ENCODE data around the gene HEMK1. TPM values are rescaled to one million over a fixed set of nuclear protein-coding genes. Genes with fewer than 3 reads are reported as not detected.

HEMK1 gene
- total RNA-seq, 2 donors from 2014 or later = 8.5 to 17.1 TPM

GRCh38 chr3:50574444-50574831 is 5.1 kb downstream of the HEMK1 start:
- H3K27ac ChIP-seq = no peak overlapping the region
- intact Hi-C loops (cut with DNase I) = no loop called here
- no peak overlapping the region for H3K4me3 ChIP-seq
- no peaks in the 10 kb centered on the region for H3K4me1 ChIP-seq (replicated peaks)
- H3K27me3 ChIP-seq (replicated peaks; ENCODE audit: insufficient read depth) = no peaks in the 10 kb centered on the region
- no peaks in the 10 kb centered on the region for H3K9me3 ChIP-seq
- no peak for DNase-seq (ENCODE audit: low spot score)
- TF ChIP-seq POLR2A (IDR thresholded peaks at IDR 0.05) (no peak), POLR2AphosphoS5 (IDR thresholded peaks at IDR 0.05) (no peak), CTCF (IDR thresholded peaks at IDR 0.05) (no peak)
- H3K36me3 ChIP-seq = no peaks in the 10 kb centered on the region
- 88% methylated on average over 1 of the region's 1 CpG for WGBS

- H3K36me3 ChIP-seq = no peaks in the 10 kb centered on the region
- H3K27ac ChIP-seq = no peak overlapping the region
Measured at GRCh38 chr3:50575372-50575771, 6.0 kb downstream of the HEMK1 start.

GRCh38 chr3:50577348-50577747 is 8.0 kb downstream of the HEMK1 start:
- 98% methylated on average over 2 of the region's 2 CpGs for WGBS
- intact Hi-C loops (cut with DNase I) = no loop called here
- Histone ChIP-seq H3K9me3 (no peaks in the 10 kb centered on the region), H3K4me1 (replicated peaks) (no peaks in the 10 kb centered on the region), H3K4me3 (no peak overlapping the region), H3K27ac (no peak overlapping the region), H3K27me3 (replicated peaks; ENCODE audit: insufficient read depth) (no peaks in the 10 kb centered on the region), H3K36me3 (no peaks in the 10 kb centered on the region)
- TF ChIP-seq CTCF (IDR thresholded peaks at IDR 0.05) (no peak), POLR2A (IDR thresholded peaks at IDR 0.05) (no peak), POLR2AphosphoS5 (IDR thresholded peaks at IDR 0.05) (no peak)
- DNase-seq (ENCODE audit: low spot score) = no peak

More at GRCh38 chr3:50575372-50575771, 6.0 kb downstream of the HEMK1 start:
- no peak overlapping the region for H3K4me3 ChIP-seq
- intact Hi-C loops (cut with DNase I) = no loop called here
- TF ChIP-seq POLR2AphosphoS5 (IDR thresholded peaks at IDR 0.05) (no peak), POLR2A (IDR thresholded peaks at IDR 0.05) (no peak), CTCF (IDR thresholded peaks at IDR 0.05) (no peak)
- 92% methylated on average over 6 of the region's 6 CpGs for WGBS
- H3K9me3 ChIP-seq = no peaks in the 10 kb centered on the region
- H3K27me3 ChIP-seq (replicated peaks; ENCODE audit: insufficient read depth) = no peaks in the 10 kb centered on the region
- no peak for DNase-seq (ENCODE audit: low spot score)
- H3K4me1 ChIP-seq (replicated peaks) = no peaks in the 10 kb centered on the region

- H3K27me3 ChIP-seq (replicated peaks; ENCODE audit: insufficient read depth) = no peaks in the 10 kb centered on the region
- no peak overlapping the region for H3K27ac ChIP-seq
- intact Hi-C loops (cut with DNase I) = no loop called here
- no peak overlapping the region for H3K4me3 ChIP-seq
- no peaks in the 10 kb centered on the region for H3K9me3 ChIP-seq
- no peak for TF ChIP-seq CTCF (IDR thresholded peaks at IDR 0.05)
- no peak for TF ChIP-seq POLR2AphosphoS5 (IDR thresholded peaks at IDR 0.05)
- TF ChIP-seq POLR2A (IDR thresholded peaks at IDR 0.05) = no peak
- 85% methylated on average over 7 of the region's 9 CpGs for WGBS
- H3K4me1 ChIP-seq (replicated peaks) = no peaks in the 10 kb centered on the region
- no peaks in the 10 kb centered on the region for H3K36me3 ChIP-seq
- DNase-seq (ENCODE audit: low spot score) = no peak
Measured at GRCh38 chr3:50580683-50581458, 11.5 kb downstream of the HEMK1 start.

- Histone ChIP-seq H3K27ac (no peak overlapping the region), H3K4me3 (no peak overlapping the region), H3K9me3 (no peaks in the 10 kb centered on the region), H3K36me3 (no peaks in the 10 kb centered on the region), H3K4me1 (replicated peaks) (no peaks in the 10 kb centered on the region), H3K27me3 (replicated peaks; ENCODE audit: insufficient read depth) (no peaks in the 10 kb centered on the region)
- intact Hi-C loops (cut with DNase I) = no loop called here
- no peak for TF ChIP-seq CTCF (IDR thresholded peaks at IDR 0.05)
- TF ChIP-seq POLR2A (IDR thresholded peaks at IDR 0.05) = no peak
- no peak for TF ChIP-seq POLR2AphosphoS5 (IDR thresholded peaks at IDR 0.05)
- 86% methylated on average over 2 of the region's 2 CpGs for WGBS
- no peak for DNase-seq (ENCODE audit: low spot score)
Measured at GRCh38 chr3:50581459-50581842, 12.1 kb downstream of the HEMK1 start.

Measured in prostate gland (tissue), 2 donors.